ENCODE results near the gene TBX4.

DNA sequence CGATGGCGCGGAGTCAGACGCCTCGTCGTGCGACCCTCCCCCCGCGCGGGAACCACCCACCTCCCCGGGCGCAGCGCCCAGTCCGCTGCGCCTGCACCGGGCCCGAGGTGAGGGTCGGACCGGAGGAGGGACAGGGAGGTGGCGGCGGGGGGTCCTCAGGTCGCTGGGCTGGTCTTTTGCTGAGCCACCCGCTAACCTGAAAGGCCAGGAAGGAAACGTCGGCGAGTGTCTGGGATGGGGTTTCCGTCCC, 47.6 kb upstream of the TBX4 start:
- TF ChIP-seq EZH2phosphoT487 (IDR thresholded peaks at IDR 0.05; ENCODE audit: borderline replicate concordance, low read length): no peak
- TF ChIP-seq, protein P1, sequence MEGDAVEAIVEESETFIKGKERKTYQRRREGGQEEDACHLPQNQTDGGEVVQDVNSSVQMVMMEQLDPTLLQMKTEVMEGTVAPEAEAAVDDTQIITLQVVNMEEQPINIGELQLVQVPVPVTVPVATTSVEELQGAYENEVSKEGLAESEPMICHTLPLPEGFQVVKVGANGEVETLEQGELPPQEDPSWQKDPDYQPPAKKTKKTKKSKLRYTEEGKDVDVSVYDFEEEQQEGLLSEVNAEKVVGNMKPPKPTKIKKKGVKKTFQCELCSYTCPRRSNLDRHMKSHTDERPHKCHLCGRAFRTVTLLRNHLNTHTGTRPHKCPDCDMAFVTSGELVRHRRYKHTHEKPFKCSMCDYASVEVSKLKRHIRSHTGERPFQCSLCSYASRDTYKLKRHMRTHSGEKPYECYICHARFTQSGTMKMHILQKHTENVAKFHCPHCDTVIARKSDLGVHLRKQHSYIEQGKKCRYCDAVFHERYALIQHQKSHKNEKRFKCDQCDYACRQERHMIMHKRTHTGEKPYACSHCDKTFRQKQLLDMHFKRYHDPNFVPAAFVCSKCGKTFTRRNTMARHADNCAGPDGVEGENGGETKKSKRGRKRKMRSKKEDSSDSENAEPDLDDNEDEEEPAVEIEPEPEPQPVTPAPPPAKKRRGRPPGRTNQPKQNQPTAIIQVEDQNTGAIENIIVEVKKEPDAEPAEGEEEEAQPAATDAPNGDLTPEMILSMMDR (conservative IDR thresholded peaks at IDR 0.05; ENCODE audit: low read depth, low read length): no peak

Measured in PC-3 (cell line).